Neural cell (in vitro differentiated cells): Measurements from ENCODE around the gene ANKRD10. TPM values are rescaled to one million over a fixed set of nuclear protein-coding genes. Genes with fewer than 3 reads are reported as not detected.

Experiments used
- H2AFZ ChIP-seq: fragments of 200-600, 300-800 bp; sonication (generic), shearing (Covaris generic); 2 replicates; pipeline ENCODE4 v1.6.0; 2014; ENCODE audit warnings: low read depth, mild to moderate bottlenecking, antibody characterized with exemption, low read length, moderate library complexity
- H3F3A ChIP-seq: fragments of 200-600 bp; shearing (Covaris generic); 2 replicates; pipeline ENCODE4 v1.6.1; 2016; ENCODE audit warnings: mild to moderate bottlenecking, moderate library complexity, mixed read lengths, antibody characterized with exemption, low read length; ENCODE audit not compliant: insufficient read depth, poor library complexity, severe bottlenecking
- H3K27ac ChIP-seq: fragments of 200-600, 300-800 bp; sonication (generic), shearing (Covaris generic); 2 replicates; pipeline ENCODE4 v1.5.1; 2014; ENCODE audit warnings: mild to moderate bottlenecking, low read length, moderate library complexity
- H3K27me3 ChIP-seq: fragments of 300-800, 200-600 bp; sonication (generic), shearing (Covaris generic); 2 replicates; pipeline ENCODE4 v1.6.0; 2014; ENCODE audit warnings: mild to moderate bottlenecking, low read depth, low read length, moderate library complexity; ENCODE audit not compliant: insufficient read depth
- H3K36me3 ChIP-seq: fragments of 300-800, 200-600 bp; sonication (generic), shearing (Covaris generic); 2 replicates; pipeline ENCODE4 v1.5.1; 2014; ENCODE audit warnings: mild to moderate bottlenecking, antibody characterized with exemption, low read length, moderate library complexity; ENCODE audit not compliant: insufficient read depth
- H3K4me2 ChIP-seq: fragments of 300-800, 200-600 bp; sonication (generic), shearing (Covaris generic); 2 replicates; pipeline ENCODE4 v1.6.0; 2014; ENCODE audit warnings: mild to moderate bottlenecking, low read length
- H3K4me3 ChIP-seq: fragments of 300-800, 200-600 bp; sonication (generic), shearing (Covaris generic); 2 replicates; pipeline ENCODE4 v1.5.1; 2014; ENCODE audit warnings: mild to moderate bottlenecking, low read length, moderate library complexity
- H3K79me2 ChIP-seq: fragments of 200-600 bp; shearing (Covaris generic); replicated peaks from 2 replicates; pipeline ENCODE4 v1.6.0; 2014; ENCODE audit warnings: mild to moderate bottlenecking, low read length, moderate library complexity; ENCODE audit not compliant: insufficient read depth
- H3K9ac ChIP-seq: fragments of 300-800, 200-600 bp; sonication (generic), shearing (Covaris generic); 2 replicates; pipeline ENCODE4 v1.6.1; 2016; ENCODE audit warnings: mild to moderate bottlenecking, low read length, mixed read lengths
- H3K9me2 ChIP-seq: fragments of 200-600 bp; shearing (Covaris generic); 2 replicates; pipeline ENCODE4 v1.6.1; 2016; ENCODE audit warnings: mild to moderate bottlenecking, low read length, mixed read lengths; ENCODE audit not compliant: insufficient read depth
- H3K9me3 ChIP-seq: fragments of 200-600, 300-800 bp; sonication (generic), shearing (Covaris generic); 2 replicates; pipeline ENCODE4 v1.6.1; 2016; ENCODE audit warnings: mild to moderate bottlenecking, mixed run types, low read length, moderate library complexity, mixed read lengths
- H4K20me1 ChIP-seq: fragments of 200-600 bp; shearing (Covaris generic); 2 replicates; pipeline ENCODE4 v1.6.1; 2016; ENCODE audit warnings: mild to moderate bottlenecking, mixed run types; ENCODE audit not compliant: insufficient read depth
- EP300 ChIP-seq: fragments of 450-650 bp; conservative IDR thresholded peaks from 2 replicates; pipeline ENCODE4 v1.6.1; 2014; ENCODE audit warnings: antibody characterized with exemption, mild to moderate bottlenecking, moderate library complexity; ENCODE audit not compliant: poor library complexity, severe bottlenecking
- EZH2 ChIP-seq: fragments of 200-600, 300-800 bp; shearing (Covaris generic), sonication (generic); IDR thresholded peaks from 2 replicates; pipeline ENCODE4 v1.6.1; 2014; ENCODE audit warnings: antibody characterized with exemption, low read length, borderline replicate concordance, mild to moderate bottlenecking; ENCODE audit not compliant: insufficient read depth, poor library complexity, severe bottlenecking
- MXI1 ChIP-seq: fragments of 450-650 bp; conservative IDR thresholded peaks from 2 replicates; pipeline ENCODE4 v1.6.1; 2014; ENCODE audit warnings: antibody characterized with exemption, mild to moderate bottlenecking; ENCODE audit not compliant: poor library complexity, severe bottlenecking
- POLR2AphosphoS5 ChIP-seq: IDR thresholded peaks from 2 replicates; pipeline ENCODE4 v1.6.1; 2012
- RAD21 ChIP-seq: fragments of 450-650 bp; conservative IDR thresholded peaks from 2 replicates; pipeline ENCODE4 v1.6.1; 2014; ENCODE audit warnings: antibody characterized with exemption, mild to moderate bottlenecking, moderate library complexity
- SMC3 ChIP-seq: fragments of 450-650 bp; conservative IDR thresholded peaks from 2 replicates; pipeline ENCODE4 v1.6.1; 2014; ENCODE audit warnings: antibody characterized with exemption, mild to moderate bottlenecking, moderate library complexity; ENCODE audit not compliant: poor library complexity
- TAF1 ChIP-seq: IDR thresholded peaks from 2 replicates; pipeline ENCODE4 v1.6.1; 2012; ENCODE audit warnings: low read depth
- polyA plus RNA-seq: library from polyadenylated mRNA; depleted of rRNA; stranded (reverse); fragments of >200 nt; gene quantifications from 2 replicates; pipeline ENCODE4 v1.2.3, GENCODE V29; 2014
- TF ChIP-seq, protein P1 (sequence below): IDR thresholded peaks from 2 replicates; pipeline ENCODE4 v1.6.1; 2012; ENCODE audit warnings: borderline replicate concordance
- TF ChIP-seq, protein P2 (sequence below): fragments of 450-650 bp; IDR thresholded peaks from 2 replicates; pipeline ENCODE4 v1.5.1; 2014; ENCODE audit warnings: antibody characterized with exemption, mild to moderate bottlenecking, moderate library complexity; ENCODE audit not compliant: poor library complexity, severe bottlenecking

Gene ANKRD10
- polyA plus RNA-seq, 1 donor from 2014 or later: 564 TPM

DNA sequence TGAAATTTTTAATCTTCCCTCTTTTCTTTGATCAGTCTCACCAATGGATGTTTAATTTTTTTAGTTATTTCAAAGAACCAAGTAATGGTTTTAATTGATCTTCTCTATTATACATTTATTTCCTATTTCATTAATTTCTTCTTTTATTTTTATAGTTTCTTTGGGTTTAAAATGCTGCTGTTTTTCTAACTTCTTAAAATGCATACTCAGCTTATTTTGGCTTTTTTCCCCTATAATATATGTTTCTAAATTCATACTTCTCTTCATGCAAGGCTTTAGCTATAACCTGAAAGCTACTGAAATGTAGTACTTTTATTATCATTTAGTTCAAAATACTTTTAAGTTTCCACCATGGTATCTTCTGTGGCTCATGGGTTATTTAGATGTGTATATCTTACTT is 53.9 kb downstream of the ANKRD10 start:
- H3K4me3 ChIP-seq: no peak overlapping the region
- no peaks in the 10 kb centered on the region for H3K36me3 ChIP-seq
- TF ChIP-seq EZH2 (no peak), EP300 (no peak), SMC3 (no peak), TAF1 (no peak), RAD21 (no peak), POLR2AphosphoS5 (no peak), MXI1 (no peak)
- TF ChIP-seq, protein P1, sequence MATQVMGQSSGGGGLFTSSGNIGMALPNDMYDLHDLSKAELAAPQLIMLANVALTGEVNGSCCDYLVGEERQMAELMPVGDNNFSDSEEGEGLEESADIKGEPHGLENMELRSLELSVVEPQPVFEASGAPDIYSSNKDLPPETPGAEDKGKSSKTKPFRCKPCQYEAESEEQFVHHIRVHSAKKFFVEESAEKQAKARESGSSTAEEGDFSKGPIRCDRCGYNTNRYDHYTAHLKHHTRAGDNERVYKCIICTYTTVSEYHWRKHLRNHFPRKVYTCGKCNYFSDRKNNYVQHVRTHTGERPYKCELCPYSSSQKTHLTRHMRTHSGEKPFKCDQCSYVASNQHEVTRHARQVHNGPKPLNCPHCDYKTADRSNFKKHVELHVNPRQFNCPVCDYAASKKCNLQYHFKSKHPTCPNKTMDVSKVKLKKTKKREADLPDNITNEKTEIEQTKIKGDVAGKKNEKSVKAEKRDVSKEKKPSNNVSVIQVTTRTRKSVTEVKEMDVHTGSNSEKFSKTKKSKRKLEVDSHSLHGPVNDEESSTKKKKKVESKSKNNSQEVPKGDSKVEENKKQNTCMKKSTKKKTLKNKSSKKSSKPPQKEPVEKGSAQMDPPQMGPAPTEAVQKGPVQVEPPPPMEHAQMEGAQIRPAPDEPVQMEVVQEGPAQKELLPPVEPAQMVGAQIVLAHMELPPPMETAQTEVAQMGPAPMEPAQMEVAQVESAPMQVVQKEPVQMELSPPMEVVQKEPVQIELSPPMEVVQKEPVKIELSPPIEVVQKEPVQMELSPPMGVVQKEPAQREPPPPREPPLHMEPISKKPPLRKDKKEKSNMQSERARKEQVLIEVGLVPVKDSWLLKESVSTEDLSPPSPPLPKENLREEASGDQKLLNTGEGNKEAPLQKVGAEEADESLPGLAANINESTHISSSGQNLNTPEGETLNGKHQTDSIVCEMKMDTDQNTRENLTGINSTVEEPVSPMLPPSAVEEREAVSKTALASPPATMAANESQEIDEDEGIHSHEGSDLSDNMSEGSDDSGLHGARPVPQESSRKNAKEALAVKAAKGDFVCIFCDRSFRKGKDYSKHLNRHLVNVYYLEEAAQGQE: no peak
- TF ChIP-seq, protein P2, sequence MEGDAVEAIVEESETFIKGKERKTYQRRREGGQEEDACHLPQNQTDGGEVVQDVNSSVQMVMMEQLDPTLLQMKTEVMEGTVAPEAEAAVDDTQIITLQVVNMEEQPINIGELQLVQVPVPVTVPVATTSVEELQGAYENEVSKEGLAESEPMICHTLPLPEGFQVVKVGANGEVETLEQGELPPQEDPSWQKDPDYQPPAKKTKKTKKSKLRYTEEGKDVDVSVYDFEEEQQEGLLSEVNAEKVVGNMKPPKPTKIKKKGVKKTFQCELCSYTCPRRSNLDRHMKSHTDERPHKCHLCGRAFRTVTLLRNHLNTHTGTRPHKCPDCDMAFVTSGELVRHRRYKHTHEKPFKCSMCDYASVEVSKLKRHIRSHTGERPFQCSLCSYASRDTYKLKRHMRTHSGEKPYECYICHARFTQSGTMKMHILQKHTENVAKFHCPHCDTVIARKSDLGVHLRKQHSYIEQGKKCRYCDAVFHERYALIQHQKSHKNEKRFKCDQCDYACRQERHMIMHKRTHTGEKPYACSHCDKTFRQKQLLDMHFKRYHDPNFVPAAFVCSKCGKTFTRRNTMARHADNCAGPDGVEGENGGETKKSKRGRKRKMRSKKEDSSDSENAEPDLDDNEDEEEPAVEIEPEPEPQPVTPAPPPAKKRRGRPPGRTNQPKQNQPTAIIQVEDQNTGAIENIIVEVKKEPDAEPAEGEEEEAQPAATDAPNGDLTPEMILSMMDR: no peak
- H3K27ac ChIP-seq: no peak overlapping the region
- no peak overlapping the region for H3K9ac ChIP-seq
- H3K9me3 ChIP-seq: no peaks in the 10 kb centered on the region
- H3K79me2 ChIP-seq: no peaks in the 10 kb centered on the region
- H3K27me3 ChIP-seq: no peaks in the 10 kb centered on the region
- no peak overlapping the region for H2AFZ ChIP-seq
- no peaks in the 10 kb centered on the region for H3K9me2 ChIP-seq
- no peak overlapping the region for H3K4me2 ChIP-seq
- H4K20me1 ChIP-seq: no peaks in the 10 kb centered on the region
- H3F3A ChIP-seq: no peaks in the 10 kb centered on the region

DNA sequence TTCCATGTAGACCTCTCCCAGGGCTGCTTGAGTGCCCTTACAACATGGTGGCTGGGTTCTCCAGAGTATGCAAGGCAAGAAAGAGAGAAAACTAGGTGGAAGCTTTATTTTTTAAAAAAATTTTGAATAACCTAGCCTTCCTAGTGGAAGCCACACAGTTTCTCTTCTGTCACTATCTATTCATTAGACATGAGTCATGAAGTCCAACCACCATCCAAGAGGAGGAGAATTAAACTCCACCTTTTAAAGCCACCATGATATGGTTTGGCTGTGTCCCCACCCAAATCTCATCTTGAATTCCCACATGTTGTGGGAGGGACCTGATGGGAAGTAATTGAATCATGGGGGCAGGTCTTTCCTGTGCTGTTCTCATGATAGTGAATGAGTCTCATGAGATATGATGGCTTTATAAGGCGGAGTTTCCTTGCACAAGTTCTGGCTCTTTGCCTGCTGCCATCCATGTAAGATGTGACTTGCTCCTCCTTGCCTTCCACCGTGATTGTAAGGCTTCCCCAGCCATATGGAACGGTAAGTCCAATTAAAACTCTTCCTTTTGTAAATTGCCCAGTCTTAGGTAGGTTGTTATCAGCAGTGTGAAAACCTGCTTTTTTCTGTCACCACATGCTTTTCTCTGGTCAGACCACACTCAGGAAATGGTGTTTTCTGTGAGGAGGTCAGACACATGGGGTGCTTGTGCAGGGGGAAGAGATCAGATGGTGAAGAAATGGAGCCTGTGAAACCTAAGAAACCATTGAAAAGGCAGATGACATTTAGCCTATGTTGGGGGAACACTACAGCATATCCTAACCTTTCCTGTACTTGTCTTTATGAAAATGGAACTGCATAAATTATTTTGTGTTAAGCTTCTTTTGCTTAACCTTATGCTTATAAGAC is 57.7 kb downstream of the ANKRD10 start:
- Histone ChIP-seq H2AFZ (no peak overlapping the region), H3K79me2 (no peaks in the 10 kb centered on the region)

More for the DNA sequence above, 57.7 kb downstream of the ANKRD10 start:
- Histone ChIP-seq H3K4me2 (no peak overlapping the region), H3K27me3 (no peaks in the 10 kb centered on the region), H3K9me3 (no peaks in the 10 kb centered on the region), H4K20me1 (no peaks in the 10 kb centered on the region), H3K27ac (no peak overlapping the region), H3K36me3 (no peaks in the 10 kb centered on the region), H3F3A (no peaks in the 10 kb centered on the region), H3K4me3 (no peak overlapping the region), H3K9ac (no peak overlapping the region), H3K9me2 (no peaks in the 10 kb centered on the region)
- TF ChIP-seq, protein P1: no peak
- TF ChIP-seq EZH2 (no peak), EP300 (no peak), MXI1 (no peak), TAF1 (no peak), SMC3 (no peak), RAD21 (no peak), POLR2AphosphoS5 (no peak)
- TF ChIP-seq, protein P2: no peak
